Left renal cortex interstitium (tissue), 4 donors: Measurements from ENCODE around the gene HRH3. TPM values are rescaled to one million over a fixed set of nuclear protein-coding genes. Genes with fewer than 3 reads are reported as not detected.

Experiments used
- DNase-seq, 4 donors: peaks; one replicate each; pipeline ENCODE4 v3.0.0-alpha.2; 2013; ENCODE audit warnings: low read depth in 4 of 4, low spot score in 2 of 4, missing footprints in 1 of 4
- polyA plus RNA-seq, 4 donors: library from polyadenylated mRNA; unstranded; fragments of 120-200 nt; gene quantifications; one replicate each; pipeline ENCODE4 v1.2.1, GENCODE V29; 2013; ENCODE audit not compliant: insufficient read length in 4 of 4

HRH3 gene
- polyA plus RNA-seq, 4 donors, result 0.08 to 0.21 (median 0.14) TPM; not detected in 1

GRCh38 chr20:62232194-62232593 lies 12.1 kb upstream of the HRH3 start:
- DNase-seq, result no peak

GRCh38 chr20:62231292-62231691 lies 11.2 kb upstream of the HRH3 start:
- no peak for DNase-seq

- DNase-seq, result no peak
These were observed 10.6 kb upstream of the HRH3 start for GRCh38 chr20:62230696-62231095.

- no peak for DNase-seq
These were observed 10.2 kb upstream of the HRH3 start for GRCh38 chr20:62230276-62230675.

GRCh38 chr20:62229667-62230066 lies 9.6 kb upstream of the HRH3 start:
- DNase-seq, result no peak

- no peak for DNase-seq
These were observed 9.0 kb upstream of the HRH3 start for GRCh38 chr20:62228982-62229545.

GRCh38 chr20:62227977-62228958 lies 8.2 kb upstream of the HRH3 start:
- DNase-seq, result no peak

GRCh38 chr20:62227591-62227976 lies 7.5 kb upstream of the HRH3 start:
- no peak for DNase-seq

GRCh38 chr20:62226707-62227590 lies 6.9 kb upstream of the HRH3 start:
- DNase-seq, result no peak

GRCh38 chr20:62225820-62226635 lies 6.0 kb upstream of the HRH3 start:
- no peak for DNase-seq

- DNase-seq, result no peak
These were observed 4.9 kb upstream of the HRH3 start for GRCh38 chr20:62225026-62225425.

- no peak for DNase-seq
These were observed 4.2 kb upstream of the HRH3 start for GRCh38 chr20:62224113-62224855.

GRCh38 chr20:62223571-62223970 lies 3.5 kb upstream of the HRH3 start:
- DNase-seq, result no peak

- DNase-seq, result no peak
These were observed 2.9 kb upstream of the HRH3 start for GRCh38 chr20:62222972-62223371.

- no peak for DNase-seq
These were observed 2.3 kb upstream of the HRH3 start for GRCh38 chr20:62222266-62222850.

GRCh38 chr20:62220666-62221568 lies 839 bp upstream of the HRH3 start:
- no peak for DNase-seq

GRCh38 chr20:62219101-62219991 lies 732 bp downstream of the HRH3 start:
- no peak for DNase-seq
